ENCODE measurements around the gene THSD8. TPM values are rescaled to one million over a fixed set of nuclear protein-coding genes. Genes with fewer than 3 reads are reported as not detected.

Gene THSD8
- total RNA-seq, 1 donor = not detected

DNA sequence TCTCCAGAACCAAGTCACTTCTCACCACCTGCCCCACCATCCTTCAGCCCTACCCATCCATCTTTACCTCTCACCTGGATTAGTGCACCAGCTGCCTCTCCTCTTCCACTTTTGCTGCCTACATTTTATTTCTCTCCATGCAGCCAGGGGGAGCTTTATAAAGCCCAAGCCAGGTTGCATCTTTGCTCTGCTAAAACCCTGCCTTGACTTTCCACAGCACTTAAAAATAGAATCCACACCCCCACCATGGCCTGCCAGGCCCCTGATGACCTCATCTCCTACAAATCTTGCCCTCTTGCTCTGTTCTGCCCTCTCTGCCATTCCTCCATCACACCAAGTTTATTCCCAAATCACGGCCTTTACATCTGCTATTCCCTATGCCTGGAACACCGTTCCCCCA, 28.3 kb upstream of the THSD8 start:
- TF ChIP-seq, protein P1, sequence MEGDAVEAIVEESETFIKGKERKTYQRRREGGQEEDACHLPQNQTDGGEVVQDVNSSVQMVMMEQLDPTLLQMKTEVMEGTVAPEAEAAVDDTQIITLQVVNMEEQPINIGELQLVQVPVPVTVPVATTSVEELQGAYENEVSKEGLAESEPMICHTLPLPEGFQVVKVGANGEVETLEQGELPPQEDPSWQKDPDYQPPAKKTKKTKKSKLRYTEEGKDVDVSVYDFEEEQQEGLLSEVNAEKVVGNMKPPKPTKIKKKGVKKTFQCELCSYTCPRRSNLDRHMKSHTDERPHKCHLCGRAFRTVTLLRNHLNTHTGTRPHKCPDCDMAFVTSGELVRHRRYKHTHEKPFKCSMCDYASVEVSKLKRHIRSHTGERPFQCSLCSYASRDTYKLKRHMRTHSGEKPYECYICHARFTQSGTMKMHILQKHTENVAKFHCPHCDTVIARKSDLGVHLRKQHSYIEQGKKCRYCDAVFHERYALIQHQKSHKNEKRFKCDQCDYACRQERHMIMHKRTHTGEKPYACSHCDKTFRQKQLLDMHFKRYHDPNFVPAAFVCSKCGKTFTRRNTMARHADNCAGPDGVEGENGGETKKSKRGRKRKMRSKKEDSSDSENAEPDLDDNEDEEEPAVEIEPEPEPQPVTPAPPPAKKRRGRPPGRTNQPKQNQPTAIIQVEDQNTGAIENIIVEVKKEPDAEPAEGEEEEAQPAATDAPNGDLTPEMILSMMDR (IDR thresholded peaks at IDR 0.05; ENCODE audit: insufficient read depth, low read depth, low read length) = peak; percentile 48
- DNase-seq (ENCODE audit: low read depth) = peak; percentile 40

DNA sequence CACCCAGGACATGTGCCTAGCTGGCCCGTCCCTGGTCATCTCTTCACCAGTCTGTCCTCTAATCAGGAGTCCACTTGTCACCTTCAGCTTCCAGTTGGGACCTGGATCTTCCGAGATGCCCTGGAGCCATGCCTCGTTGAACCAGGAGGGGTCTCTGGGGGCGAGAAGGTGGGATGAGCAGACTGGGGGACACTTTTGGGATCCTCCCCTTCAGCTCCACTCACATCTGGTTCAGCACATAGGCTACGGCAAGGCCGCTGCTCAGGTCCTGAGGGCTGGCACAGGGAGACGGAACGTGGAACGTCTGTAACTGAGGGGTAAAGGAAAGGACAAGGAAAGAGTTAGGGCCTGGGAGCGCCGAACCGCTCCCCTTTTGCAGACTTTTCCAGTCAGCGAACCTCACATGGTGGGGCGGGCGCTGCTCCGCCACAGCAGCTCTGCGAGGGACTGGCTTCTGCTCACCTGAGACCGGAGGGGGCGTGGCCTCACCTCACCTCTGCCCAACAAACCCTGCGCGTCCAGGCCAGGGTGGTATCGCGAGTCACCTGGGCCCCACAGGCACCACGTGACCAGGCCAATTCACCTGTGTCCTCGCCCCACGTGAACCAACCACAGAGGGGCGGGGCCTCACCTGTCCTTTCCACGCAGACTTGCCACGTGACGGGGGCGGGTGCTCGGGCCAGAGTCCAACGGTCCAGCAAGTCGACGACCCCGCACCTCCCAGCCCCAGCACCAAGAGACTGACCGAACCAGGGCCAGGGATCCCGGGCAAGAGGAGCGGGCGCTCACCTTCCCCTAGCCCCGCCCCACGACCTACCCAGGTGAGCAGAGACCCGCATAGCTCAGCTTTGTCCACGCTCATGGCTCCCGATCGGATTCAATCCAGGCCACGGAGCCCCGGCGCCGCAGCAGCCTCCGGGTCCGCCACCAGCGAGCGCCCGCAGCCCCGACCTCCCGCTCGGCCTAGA, 27.0 kb upstream of the THSD8 start, which contains the start of gene HOOK2:
TSS of gene HOOK2 (minus strand) at position 965 of the 968 bp plus-strand sequence. CDS start at position 862, 103 bp downstream.
- TF ChIP-seq, protein P1 (IDR thresholded peaks at IDR 0.05; ENCODE audit: insufficient read depth, low read depth, low read length) = no peak
- DNase-seq (ENCODE audit: low read depth) = no peak
- peak within 1 kb of the TSS; percentile 73 for H3K4me3 ChIP-seq (ENCODE audit: low read depth, low read length)

More for the DNA sequence above, 28.3 kb upstream of the THSD8 start:
- H3K4me3 ChIP-seq (ENCODE audit: low read depth, low read length) = no peak overlapping the region

DNA sequence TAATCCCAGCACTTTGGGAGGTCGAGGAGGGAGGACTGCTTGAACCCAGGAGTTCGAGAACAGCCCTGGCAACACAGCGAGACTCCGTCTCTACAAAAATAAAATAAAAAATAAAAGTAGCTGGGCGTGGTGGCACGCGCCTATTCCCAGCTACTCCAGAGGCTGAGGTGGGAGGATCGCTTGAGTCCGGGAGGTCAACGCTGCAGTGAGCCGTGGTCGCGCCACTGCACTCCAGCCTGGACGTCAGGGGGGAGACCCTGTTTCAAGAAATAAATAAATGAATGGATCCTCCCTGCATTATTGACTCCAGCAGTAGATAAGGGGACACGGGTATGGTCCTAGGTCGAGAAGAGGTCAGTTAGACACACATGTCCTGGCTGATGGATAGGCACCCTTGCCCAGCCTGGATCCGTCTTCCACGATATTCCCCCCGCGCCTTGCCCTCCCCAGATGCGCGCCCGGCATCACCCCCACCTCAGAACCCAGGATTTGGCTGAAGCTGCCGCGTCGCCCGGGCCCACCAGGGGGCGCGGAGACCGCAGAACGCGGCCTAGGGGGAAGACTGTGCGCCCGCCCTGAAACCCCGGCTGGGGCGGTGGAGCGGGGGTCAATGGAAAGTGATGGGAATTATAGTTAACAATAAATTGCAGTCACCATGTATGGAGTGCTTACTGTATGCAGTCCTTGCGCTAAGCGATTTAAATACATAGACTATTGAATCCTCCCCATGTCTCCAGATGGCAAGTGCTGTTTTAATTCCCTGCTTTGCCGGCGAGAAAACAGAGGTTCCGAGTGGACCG, 24.5 kb upstream of the THSD8 start:
- H3K4me3 ChIP-seq (ENCODE audit: low read depth, low read length) = peak overlapping the region; percentile 66
- TF ChIP-seq, protein P1 (IDR thresholded peaks at IDR 0.05; ENCODE audit: insufficient read depth, low read depth, low read length) = peak; percentile 93
- peak; percentile 80 for DNase-seq (ENCODE audit: low read depth)

- TF ChIP-seq, protein P1 (IDR thresholded peaks at IDR 0.05; ENCODE audit: insufficient read depth, low read depth, low read length) = no peak
- peak overlapping the region; percentile 66 for H3K4me3 ChIP-seq (ENCODE audit: low read depth, low read length)
- DNase-seq (ENCODE audit: low read depth) = peak; percentile 88
Measured at GRCh38 chr19:12778017-12778904, 23.6 kb upstream of the THSD8 start.

GRCh38 chr19:12778905-12779161, 23.0 kb upstream of the THSD8 start:
- DNase-seq (ENCODE audit: low read depth) = no peak
- H3K4me3 ChIP-seq (ENCODE audit: low read depth, low read length) = peak overlapping the region; percentile 66
- TF ChIP-seq, protein P1 (IDR thresholded peaks at IDR 0.05; ENCODE audit: insufficient read depth, low read depth, low read length) = no peak

All from fibroblast of villous mesenchyme (primary cell).